OCI-LY7 (cell line): Measurements from ENCODE around the gene CORO1C. TPM values are rescaled to one million over a fixed set of nuclear protein-coding genes. Genes with fewer than 3 reads are reported as not detected.
A peak's percentile ranks its signal among the peaks of the same experiment; 100 is the strongest.

Source experiments
- BruUV-seq: library from RNA; stranded (reverse); fragments of 400-500 nt; replicated peaks from 2 replicates; lab custom pipeline; 2021; lab: Mats Ljungman, UMichigan
- CTCF ChIA-PET: fragments of 300-600 bp; sonication (Branson Sonifier 250); formaldehyde crosslinking; loops from one replicate; lab custom pipeline; 2022; ENCODE audit warnings: antibody characterized with exemption; ENCODE audit not compliant: unreplicated experiment; lab: Charles Lee
- POLR2A ChIA-PET: fragments of 300-600 bp; sonication (Branson Sonifier 250); formaldehyde crosslinking; loops from one replicate; lab custom pipeline; 2022; ENCODE audit warnings: antibody characterized with exemption; lab: Charles Lee
- DNase-seq: peaks from one replicate; pipeline ENCODE4 v3.0.0-alpha.2; 2015; ENCODE audit warnings: low spot score
- H2AFZ ChIP-seq: fragments of 200-600 bp; sonication (generic), shearing (Covaris generic); 2 replicates; pipeline ENCODE4 v1.6.1; 2014; ENCODE audit warnings: mild to moderate bottlenecking, antibody characterized with exemption, low read length, moderate library complexity
- H3K27ac ChIP-seq: fragments of 200-600 bp; sonication (generic); 2 replicates; pipeline ENCODE4 v1.5.1; 2014; ENCODE audit warnings: mixed run types, low read depth, mild to moderate bottlenecking, moderate library complexity, low read length, inconsistent platforms; ENCODE audit not compliant: poor library complexity, severe bottlenecking
- H3K36me3 ChIP-seq: fragments of 200-600 bp; sonication (generic); 2 replicates; pipeline ENCODE4 v1.6.1; 2014; ENCODE audit warnings: mild to moderate bottlenecking, antibody characterized with exemption, low read length, moderate library complexity, mixed read lengths; ENCODE audit not compliant: insufficient read depth
- H3K4me1 ChIP-seq: fragments of 200-600 bp; sonication (generic); 2 replicates; pipeline ENCODE4 v1.5.1; 2014; ENCODE audit warnings: mild to moderate bottlenecking, low read length; ENCODE audit not compliant: insufficient read depth, poor library complexity, severe bottlenecking
- H3K4me2 ChIP-seq: fragments of 200-600 bp; sonication (generic); 2 replicates; pipeline ENCODE4 v1.6.1; 2014; ENCODE audit warnings: mild to moderate bottlenecking, low read length
- H3K4me3 ChIP-seq: fragments of 200-600 bp; sonication (generic); 2 replicates; pipeline ENCODE4 v1.5.1; 2014; ENCODE audit warnings: mild to moderate bottlenecking, low read depth, low read length; ENCODE audit not compliant: poor library complexity, severe bottlenecking
- H3K79me2 ChIP-seq: fragments of 200-600 bp; sonication (generic); 2 replicates; pipeline ENCODE4 v1.6.1; 2016; ENCODE audit warnings: low read depth, mild to moderate bottlenecking, low read length, moderate library complexity, mixed read lengths; ENCODE audit not compliant: insufficient read depth
- H3K9me2 ChIP-seq: fragments of 200-600 bp; sonication (generic); 2 replicates; pipeline ENCODE4 v1.6.1; 2016; ENCODE audit warnings: mild to moderate bottlenecking, low read length, mixed read lengths; ENCODE audit not compliant: insufficient read depth
- H3K9me3 ChIP-seq: fragments of 200-600 bp; sonication (generic); 2 replicates; pipeline ENCODE4 v1.6.1; 2014; ENCODE audit warnings: mild to moderate bottlenecking, mixed run types, low read length, mixed read lengths
- H4K20me1 ChIP-seq: fragments of 200-600 bp; sonication (generic); 2 replicates; pipeline ENCODE4 v1.6.1; 2014; ENCODE audit warnings: mild to moderate bottlenecking, antibody characterized with exemption, low read length, moderate library complexity, mixed read lengths; ENCODE audit not compliant: insufficient read depth
- EZH2phosphoT487 ChIP-seq: fragments of 200-600 bp; sonication (generic); IDR thresholded peaks from 2 replicates; pipeline ENCODE4 v1.6.1; 2018; ENCODE audit warnings: low read depth, borderline replicate concordance, mild to moderate bottlenecking, mixed run types, antibody characterized with exemption, low read length, moderate library complexity, mixed read lengths
- intact Hi-C: fragments of 100-400 bp; cut with micrococcal nuclease; formaldehyde crosslinking; loops from one replicate; pipeline ENCODE4 v1.10.0; 2022; ENCODE audit not compliant: unreplicated experiment
- total RNA-seq, 2 experiments: library from RNA; depleted of rRNA in 1 of 2; stranded (reverse); fragments of >200 nt in 1 of 2; shearing (Covaris generic) in 1 of 2; gene quantifications; 2 replicates each; pipeline ENCODE4 v1.2.3, GENCODE V29; 2014 to 2022
- TF ChIP-seq, protein P1 (sequence below): fragments of 200-600 bp; sonication (generic); conservative IDR thresholded peaks from 2 replicates; pipeline ENCODE4 v1.5.1; 2014; ENCODE audit warnings: mild to moderate bottlenecking, antibody characterized with exemption, low read length, moderate library complexity, mixed read lengths

Gene CORO1C
- total RNA-seq, 2 experiments from 2014 or later, result 74.7 to 148 TPM

DNA sequence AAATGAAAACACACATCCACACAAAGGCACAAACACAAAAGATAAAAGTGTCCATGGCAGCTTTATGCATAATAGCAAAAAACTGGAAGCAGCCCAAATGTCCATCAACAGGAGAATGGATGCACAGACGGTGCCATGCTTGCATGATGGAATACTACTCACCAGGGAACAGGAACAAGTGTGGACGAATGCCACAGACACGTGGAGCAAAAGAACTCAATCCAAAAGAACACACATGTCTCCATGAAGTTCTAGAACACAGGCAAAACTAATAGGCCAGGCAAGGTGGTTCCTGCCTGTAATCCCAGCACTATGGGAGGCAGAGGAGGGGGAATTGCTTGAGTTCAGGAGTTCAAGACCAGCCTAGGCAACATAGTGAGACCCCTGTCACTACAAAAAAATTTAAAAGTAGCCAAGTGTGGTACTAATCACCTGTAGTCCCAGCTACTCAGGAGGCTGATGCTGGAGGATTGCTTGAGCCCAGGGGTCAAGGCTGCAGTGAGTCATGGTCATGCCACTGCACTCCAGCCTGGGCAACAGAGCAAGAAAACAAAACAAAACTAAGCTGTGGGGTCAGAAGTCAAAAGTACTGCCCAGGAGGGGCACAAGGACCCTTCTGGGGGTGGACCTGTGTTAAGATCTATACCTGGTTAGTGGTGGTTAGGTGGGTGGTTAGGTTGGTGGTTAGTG is 126.2 kb downstream of the CORO1C start:
- no peaks in the 10 kb centered on the region for H4K20me1 ChIP-seq
- ChIA-PET CTCF (no interaction called here), POLR2A (interaction anchor here (1.0 kb wide), 1 partner anchor 37 kb away, joined by 3 read pairs; no protein-coding TSS in a partner anchor)
- H3K79me2 ChIP-seq, result no peaks in the 10 kb centered on the region
- H3K27ac ChIP-seq, result no peak overlapping the region
- TF ChIP-seq, protein P1, sequence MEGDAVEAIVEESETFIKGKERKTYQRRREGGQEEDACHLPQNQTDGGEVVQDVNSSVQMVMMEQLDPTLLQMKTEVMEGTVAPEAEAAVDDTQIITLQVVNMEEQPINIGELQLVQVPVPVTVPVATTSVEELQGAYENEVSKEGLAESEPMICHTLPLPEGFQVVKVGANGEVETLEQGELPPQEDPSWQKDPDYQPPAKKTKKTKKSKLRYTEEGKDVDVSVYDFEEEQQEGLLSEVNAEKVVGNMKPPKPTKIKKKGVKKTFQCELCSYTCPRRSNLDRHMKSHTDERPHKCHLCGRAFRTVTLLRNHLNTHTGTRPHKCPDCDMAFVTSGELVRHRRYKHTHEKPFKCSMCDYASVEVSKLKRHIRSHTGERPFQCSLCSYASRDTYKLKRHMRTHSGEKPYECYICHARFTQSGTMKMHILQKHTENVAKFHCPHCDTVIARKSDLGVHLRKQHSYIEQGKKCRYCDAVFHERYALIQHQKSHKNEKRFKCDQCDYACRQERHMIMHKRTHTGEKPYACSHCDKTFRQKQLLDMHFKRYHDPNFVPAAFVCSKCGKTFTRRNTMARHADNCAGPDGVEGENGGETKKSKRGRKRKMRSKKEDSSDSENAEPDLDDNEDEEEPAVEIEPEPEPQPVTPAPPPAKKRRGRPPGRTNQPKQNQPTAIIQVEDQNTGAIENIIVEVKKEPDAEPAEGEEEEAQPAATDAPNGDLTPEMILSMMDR, result no peak
- TF ChIP-seq EZH2phosphoT487, result no peak
- H2AFZ ChIP-seq, result no peak overlapping the region
- no peaks in the 10 kb centered on the region for H3K9me3 ChIP-seq
- H3K4me2 ChIP-seq, result no peak overlapping the region
- no peak overlapping the region for H3K4me3 ChIP-seq
- H3K9me2 ChIP-seq, result no peaks in the 10 kb centered on the region
- intact Hi-C loops, result no loop called here
- H3K4me1 ChIP-seq, result no peaks in the 10 kb centered on the region
- H3K36me3 ChIP-seq, result no peaks in the 10 kb centered on the region
- peak; percentile 30 for DNase-seq
- no TSS peak for BruUV-seq

DNA sequence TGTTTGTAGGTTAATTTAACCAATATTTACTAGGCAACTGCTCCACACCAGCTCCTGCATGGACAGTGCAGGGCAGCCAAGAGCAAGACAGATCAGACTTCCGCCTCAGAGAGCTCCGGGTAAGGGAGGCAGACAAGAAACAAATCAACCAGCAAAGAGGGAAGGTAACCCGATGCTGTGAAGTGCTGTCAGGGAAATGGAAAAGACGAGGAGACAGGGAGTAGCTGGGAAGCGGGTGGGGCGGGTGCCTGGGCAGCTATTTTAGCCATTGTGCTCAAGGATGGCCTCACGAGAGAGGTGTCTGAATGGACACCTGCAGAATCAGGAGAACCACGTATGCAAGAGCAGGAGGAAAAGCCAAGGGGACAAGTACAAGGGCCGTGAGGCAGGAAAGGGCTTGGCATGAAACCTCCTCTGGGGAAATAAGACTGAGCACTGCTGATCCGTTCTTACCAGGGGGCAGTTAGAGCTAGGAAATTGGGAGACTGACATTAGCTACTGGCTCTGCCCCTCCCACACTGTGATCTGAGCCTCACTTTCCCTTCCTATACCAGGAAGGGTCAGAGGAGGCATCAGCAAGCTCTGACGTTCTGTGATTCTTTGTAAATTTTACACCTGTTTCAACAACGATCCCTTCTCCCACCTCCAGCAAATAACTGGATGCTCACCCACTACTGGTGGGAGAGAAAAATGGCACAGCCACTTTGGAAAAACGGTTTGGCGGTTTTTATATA is 126.9 kb downstream of the CORO1C start:
- no peak overlapping the region for H3K27ac ChIP-seq
- no peaks in the 10 kb centered on the region for H3K36me3 ChIP-seq
- H3K79me2 ChIP-seq, result no peaks in the 10 kb centered on the region
- CTCF ChIA-PET, result no interaction called here
- BruUV-seq, result no TSS peak
- no peaks in the 10 kb centered on the region for H4K20me1 ChIP-seq
- no peak overlapping the region for H2AFZ ChIP-seq
- H3K4me1 ChIP-seq, result no peaks in the 10 kb centered on the region
- intact Hi-C loops, result no loop called here
- H3K9me2 ChIP-seq, result no peaks in the 10 kb centered on the region
- no peak overlapping the region for H3K4me2 ChIP-seq
- TF ChIP-seq, protein P1, result no peak
- no peak for TF ChIP-seq EZH2phosphoT487
- no peak overlapping the region for H3K4me3 ChIP-seq
- H3K9me3 ChIP-seq, result no peaks in the 10 kb centered on the region
- POLR2A ChIA-PET, result interaction anchor here (0.5 to 1.0 kb wide), 3 partner anchors 14 to 39 kb away, joined by 3 read pairs; no protein-coding TSS in a partner anchor
- DNase-seq, result no peak

DNA sequence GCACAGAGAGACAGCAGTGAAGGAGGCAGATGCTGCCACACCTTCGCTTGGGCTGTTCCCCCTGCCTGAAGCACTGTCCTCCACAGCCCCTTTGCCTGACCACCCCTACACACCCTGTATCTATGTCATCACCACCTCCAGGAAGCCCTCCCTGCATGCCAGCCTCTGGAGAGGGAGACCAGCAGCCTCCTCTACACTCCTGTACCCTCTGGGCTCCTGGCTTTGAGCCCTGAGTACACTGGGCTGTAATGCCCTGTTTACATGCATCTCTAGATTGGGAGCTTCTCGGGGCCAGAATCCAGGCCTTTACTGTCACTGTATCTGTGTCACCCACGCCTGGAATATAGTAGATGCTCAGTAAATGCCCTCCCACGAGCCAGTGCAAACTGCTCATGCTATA is 127.6 kb downstream of the CORO1C start:
- Histone ChIP-seq H3K4me1 (no peaks in the 10 kb centered on the region), H3K36me3 (no peaks in the 10 kb centered on the region), H3K27ac (no peak overlapping the region), H3K79me2 (no peaks in the 10 kb centered on the region), H3K4me3 (no peak overlapping the region), H4K20me1 (no peaks in the 10 kb centered on the region), H3K9me3 (no peaks in the 10 kb centered on the region), H3K9me2 (no peaks in the 10 kb centered on the region), H3K4me2 (no peak overlapping the region), H2AFZ (no peak overlapping the region)
- intact Hi-C loops, result no loop called here
- TF ChIP-seq, protein P1, result no peak
- TF ChIP-seq EZH2phosphoT487, result no peak
- no peak for DNase-seq
- no TSS peak for BruUV-seq
- CTCF ChIA-PET, result no interaction called here
- POLR2A ChIA-PET, result interaction anchor here (0.5 kb wide), 1 partner anchor 14 kb away, joined by 3 read pairs; no protein-coding TSS in a partner anchor
